ENCODE data around the gene ALDH1A3.
"Not testable (repeated sequence)": the region's sequence is repeated elsewhere in the genome, so short reads cannot be mapped to it uniquely, and the experiment has no call there.

Gene ALDH1A3

DNA sequence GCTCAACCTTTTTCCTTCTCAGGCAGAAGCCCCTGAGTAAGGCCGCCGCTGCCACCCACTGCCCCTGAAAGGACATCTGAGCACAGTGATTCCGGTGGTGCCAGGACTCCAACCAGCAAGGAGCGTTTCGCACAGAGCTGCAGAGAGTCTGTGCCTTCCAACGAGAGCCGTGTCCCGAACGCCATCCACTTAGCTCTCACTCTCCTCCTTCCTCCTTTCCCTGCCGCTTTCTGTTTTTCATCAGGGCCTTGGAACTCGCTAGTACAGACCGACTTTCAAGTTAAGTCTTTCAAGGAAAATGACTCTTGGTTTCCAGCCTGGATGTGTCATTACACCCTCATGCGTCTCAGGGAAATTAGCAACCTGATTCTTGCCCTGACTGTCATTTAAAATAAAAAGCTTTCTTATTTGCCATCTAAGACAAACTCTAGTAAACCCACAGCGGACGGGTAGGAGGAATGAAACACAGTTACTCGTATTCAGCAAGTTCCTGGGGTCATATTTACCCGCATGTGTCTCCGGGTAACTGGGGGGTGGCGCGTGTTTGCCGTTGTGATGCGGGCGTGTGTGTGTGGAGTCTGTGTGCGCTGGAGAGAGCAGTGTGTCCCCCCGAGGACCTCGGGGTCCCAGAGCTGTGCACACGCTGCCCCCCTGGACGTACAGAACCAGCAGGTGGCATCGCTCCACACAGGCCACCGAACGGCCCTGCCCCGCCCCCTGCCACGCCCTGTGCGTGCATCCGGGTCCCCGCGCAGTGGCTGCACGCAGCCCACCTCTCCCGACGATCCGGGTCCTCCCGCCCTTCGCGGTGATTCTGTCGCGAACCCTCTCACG is 30.4 kb upstream of the ALDH1A3 start:
- no peaks in the 10 kb centered on the region for H3K27me3 ChIP-seq (ENCODE audit: control insufficient read depth, insufficient read depth, low read length)
- H3K36me3 ChIP-seq (ENCODE audit: control insufficient read depth, insufficient read depth, low read length), result no peaks in the 10 kb centered on the region
- H3K4me3 ChIP-seq (ENCODE audit: low read depth, low read length), result peak overlapping the region; percentile 55
- no peak overlapping the region for H3K9ac ChIP-seq
- H2AFZ ChIP-seq, result peak overlapping the region; percentile 82
- peak overlapping the region; percentile 76 for H3K4me2 ChIP-seq (ENCODE audit: low read length)
- H3K4me1 ChIP-seq, result no peaks in the 10 kb centered on the region
- H3K79me2 ChIP-seq, result no peaks in the 10 kb centered on the region
- H3K9me3 ChIP-seq (ENCODE audit: control insufficient read depth, low read length), result no peaks in the 10 kb centered on the region
- peak overlapping the region; percentile 74 for H3K27ac ChIP-seq
- TF ChIP-seq, protein P1, sequence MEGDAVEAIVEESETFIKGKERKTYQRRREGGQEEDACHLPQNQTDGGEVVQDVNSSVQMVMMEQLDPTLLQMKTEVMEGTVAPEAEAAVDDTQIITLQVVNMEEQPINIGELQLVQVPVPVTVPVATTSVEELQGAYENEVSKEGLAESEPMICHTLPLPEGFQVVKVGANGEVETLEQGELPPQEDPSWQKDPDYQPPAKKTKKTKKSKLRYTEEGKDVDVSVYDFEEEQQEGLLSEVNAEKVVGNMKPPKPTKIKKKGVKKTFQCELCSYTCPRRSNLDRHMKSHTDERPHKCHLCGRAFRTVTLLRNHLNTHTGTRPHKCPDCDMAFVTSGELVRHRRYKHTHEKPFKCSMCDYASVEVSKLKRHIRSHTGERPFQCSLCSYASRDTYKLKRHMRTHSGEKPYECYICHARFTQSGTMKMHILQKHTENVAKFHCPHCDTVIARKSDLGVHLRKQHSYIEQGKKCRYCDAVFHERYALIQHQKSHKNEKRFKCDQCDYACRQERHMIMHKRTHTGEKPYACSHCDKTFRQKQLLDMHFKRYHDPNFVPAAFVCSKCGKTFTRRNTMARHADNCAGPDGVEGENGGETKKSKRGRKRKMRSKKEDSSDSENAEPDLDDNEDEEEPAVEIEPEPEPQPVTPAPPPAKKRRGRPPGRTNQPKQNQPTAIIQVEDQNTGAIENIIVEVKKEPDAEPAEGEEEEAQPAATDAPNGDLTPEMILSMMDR (IDR thresholded peaks at IDR 0.05), result peak; percentile 24

DNA sequence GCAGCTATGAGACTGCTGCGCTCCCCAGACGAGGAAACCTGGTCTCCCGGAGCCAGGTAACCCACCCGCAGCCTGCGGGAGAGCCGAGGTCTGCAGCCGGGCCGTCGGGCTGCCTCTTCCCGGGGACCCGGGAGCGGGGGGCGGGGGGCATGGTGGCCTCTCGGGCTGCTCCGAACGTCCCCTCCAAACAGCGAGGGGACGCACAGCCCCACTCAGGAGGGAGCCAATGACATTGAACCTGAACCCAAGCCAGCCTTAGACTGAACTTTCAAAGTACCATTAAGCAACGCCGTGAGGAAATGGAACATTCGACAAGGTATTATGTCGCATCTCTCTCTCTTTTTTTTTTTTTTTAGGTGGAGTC is 29.8 kb upstream of the ALDH1A3 start:
- Histone ChIP-seq H3K9me3 (ENCODE audit: control insufficient read depth, low read length) (no peaks in the 10 kb centered on the region), H3K36me3 (ENCODE audit: control insufficient read depth, insufficient read depth, low read length) (no peaks in the 10 kb centered on the region), H3K27ac (peak overlapping the region; percentile 74), H3K4me2 (ENCODE audit: low read length) (peak overlapping the region; percentile 76), H3K4me3 (ENCODE audit: low read depth, low read length) (peak overlapping the region; percentile 55), H3K9ac (no peak overlapping the region), H3K27me3 (ENCODE audit: control insufficient read depth, insufficient read depth, low read length) (no peaks in the 10 kb centered on the region), H3K4me1 (no peaks in the 10 kb centered on the region), H3K79me2 (no peaks in the 10 kb centered on the region), H2AFZ (peak overlapping the region; percentile 82)
- TF ChIP-seq, protein P1 (IDR thresholded peaks at IDR 0.05), result no peak

DNA sequence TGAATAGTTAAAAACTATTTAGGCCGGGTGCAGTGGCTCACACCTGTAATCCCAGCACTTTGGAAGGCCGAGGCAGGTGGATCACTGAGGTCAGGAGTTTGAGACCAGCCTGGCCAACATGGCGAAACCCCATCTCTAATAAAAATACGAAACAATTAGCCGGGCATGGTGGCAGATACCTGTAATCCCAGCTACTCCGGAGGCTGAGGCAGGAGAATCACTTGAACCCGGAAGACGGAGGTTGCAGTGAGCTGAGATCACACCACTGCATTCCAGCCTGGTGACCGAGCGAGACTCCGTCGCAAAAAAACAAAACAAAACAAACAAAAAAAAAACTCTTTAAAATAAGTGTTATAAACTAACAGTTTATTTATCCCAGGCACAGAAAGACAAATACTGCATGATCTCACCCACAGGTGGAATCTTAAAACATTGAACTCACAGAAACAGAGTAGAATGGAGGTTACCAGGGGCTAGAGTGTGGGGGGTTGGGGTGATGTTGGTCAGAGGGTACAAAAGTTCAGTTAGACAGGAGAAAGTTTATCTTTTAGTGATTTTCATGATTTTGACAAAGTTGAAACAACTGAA is 28.1 kb upstream of the ALDH1A3 start:
- H3K4me2 ChIP-seq (ENCODE audit: low read length); H2AFZ ChIP-seq; H3K9me3 ChIP-seq (ENCODE audit: control insufficient read depth, low read length); H3K9ac ChIP-seq; H3K27ac ChIP-seq; H3K4me3 ChIP-seq (ENCODE audit: low read depth, low read length); H3K4me1 ChIP-seq; H3K79me2 ChIP-seq; H3K27me3 ChIP-seq (ENCODE audit: control insufficient read depth, insufficient read depth, low read length); H3K36me3 ChIP-seq (ENCODE audit: control insufficient read depth, insufficient read depth, low read length): not testable (repeated sequence)

DNA sequence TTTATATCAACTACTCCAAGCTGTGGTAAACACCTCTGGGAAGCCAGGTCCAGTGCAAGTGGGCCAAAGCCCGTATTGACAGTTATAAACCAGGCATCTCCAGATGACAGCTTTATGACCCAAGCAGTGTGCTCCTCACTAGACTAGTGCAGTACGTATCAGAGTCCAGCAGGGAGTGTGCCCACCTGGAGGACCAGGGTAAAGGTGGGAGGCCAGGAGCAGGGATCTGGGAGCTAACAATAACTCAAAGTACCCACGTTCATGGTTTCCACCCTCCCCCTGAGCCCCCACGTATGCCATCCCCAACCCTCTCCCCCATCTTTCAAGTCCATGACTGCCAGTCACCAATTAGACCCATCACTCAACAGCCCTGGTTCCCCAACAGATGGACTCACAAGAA is 27.0 kb upstream of the ALDH1A3 start:
- Histone ChIP-seq H2AFZ (no peak overlapping the region), H3K4me1 (no peaks in the 10 kb centered on the region), H3K27ac (no peak overlapping the region), H3K4me3 (ENCODE audit: low read depth, low read length) (no peak overlapping the region), H3K79me2 (no peaks in the 10 kb centered on the region), H3K9me3 (ENCODE audit: control insufficient read depth, low read length) (no peaks in the 10 kb centered on the region), H3K9ac (no peak overlapping the region), H3K27me3 (ENCODE audit: control insufficient read depth, insufficient read depth, low read length) (no peaks in the 10 kb centered on the region), H3K36me3 (ENCODE audit: control insufficient read depth, insufficient read depth, low read length) (no peaks in the 10 kb centered on the region), H3K4me2 (ENCODE audit: low read length) (no peak overlapping the region)
- TF ChIP-seq, protein P1 (IDR thresholded peaks at IDR 0.05), result no peak

DNA sequence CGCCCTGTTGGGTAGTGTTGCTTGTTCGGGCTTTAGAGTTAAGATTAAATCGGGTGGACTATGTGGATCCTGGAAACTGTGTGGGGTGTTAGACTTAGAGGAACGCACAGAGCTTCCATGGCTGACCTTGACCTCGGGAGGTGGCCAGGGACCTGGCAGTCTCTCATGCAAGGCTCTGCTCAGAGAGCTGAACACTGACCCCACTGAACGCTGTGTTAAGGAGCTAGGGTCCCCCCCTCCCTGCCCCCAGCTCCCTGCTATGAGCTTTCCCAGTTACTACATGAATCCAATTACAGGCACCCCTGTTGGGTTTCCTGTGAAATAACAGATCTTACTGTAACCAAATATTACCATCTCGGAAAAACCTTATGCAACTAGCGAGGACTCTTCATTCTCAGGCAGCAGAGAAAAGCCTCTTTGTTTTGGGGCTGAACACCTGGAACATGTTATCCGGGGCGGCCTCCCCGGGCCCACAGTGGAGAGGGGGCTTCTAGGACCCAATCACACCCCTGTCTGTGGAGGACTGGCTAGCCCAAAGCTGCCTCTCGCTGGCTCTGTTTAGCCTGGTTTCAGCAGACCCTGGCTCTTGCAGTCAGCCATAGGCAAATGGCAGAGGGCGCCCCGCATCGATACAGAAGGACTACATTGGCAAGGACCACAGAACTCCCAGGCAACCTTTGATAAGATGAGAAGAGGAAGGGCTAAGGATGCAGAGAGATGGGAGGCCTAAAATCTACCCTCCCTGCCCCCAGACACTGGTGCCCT is 25.8 kb upstream of the ALDH1A3 start:
- H3K79me2 ChIP-seq, result no peaks in the 10 kb centered on the region
- no peak overlapping the region for H2AFZ ChIP-seq
- no peaks in the 10 kb centered on the region for H3K36me3 ChIP-seq (ENCODE audit: control insufficient read depth, insufficient read depth, low read length)
- no peaks in the 10 kb centered on the region for H3K9me3 ChIP-seq (ENCODE audit: control insufficient read depth, low read length)
- no peak overlapping the region for H3K4me3 ChIP-seq (ENCODE audit: low read depth, low read length)
- no peak overlapping the region for H3K9ac ChIP-seq
- no peaks in the 10 kb centered on the region for H3K27me3 ChIP-seq (ENCODE audit: control insufficient read depth, insufficient read depth, low read length)
- H3K4me2 ChIP-seq (ENCODE audit: low read length), result no peak overlapping the region
- no peaks in the 10 kb centered on the region for H3K4me1 ChIP-seq
- H3K27ac ChIP-seq, result no peak overlapping the region
- TF ChIP-seq, protein P1 (IDR thresholded peaks at IDR 0.05), result no peak
